Eye (tissue), 1 donor: ENCODE measurements around the gene MRPL14.
A peak's percentile ranks its signal among the peaks of the same experiment; 100 is the strongest.
"Not testable (repeated sequence)": the region's sequence is repeated elsewhere in the genome, so short reads cannot be mapped to it uniquely, and the experiment has no call there.

Experiments
- DNase-seq: peaks from one replicate; pipeline ENCODE4 v3.0.0-alpha.2; 2015

Gene MRPL14

DNA sequence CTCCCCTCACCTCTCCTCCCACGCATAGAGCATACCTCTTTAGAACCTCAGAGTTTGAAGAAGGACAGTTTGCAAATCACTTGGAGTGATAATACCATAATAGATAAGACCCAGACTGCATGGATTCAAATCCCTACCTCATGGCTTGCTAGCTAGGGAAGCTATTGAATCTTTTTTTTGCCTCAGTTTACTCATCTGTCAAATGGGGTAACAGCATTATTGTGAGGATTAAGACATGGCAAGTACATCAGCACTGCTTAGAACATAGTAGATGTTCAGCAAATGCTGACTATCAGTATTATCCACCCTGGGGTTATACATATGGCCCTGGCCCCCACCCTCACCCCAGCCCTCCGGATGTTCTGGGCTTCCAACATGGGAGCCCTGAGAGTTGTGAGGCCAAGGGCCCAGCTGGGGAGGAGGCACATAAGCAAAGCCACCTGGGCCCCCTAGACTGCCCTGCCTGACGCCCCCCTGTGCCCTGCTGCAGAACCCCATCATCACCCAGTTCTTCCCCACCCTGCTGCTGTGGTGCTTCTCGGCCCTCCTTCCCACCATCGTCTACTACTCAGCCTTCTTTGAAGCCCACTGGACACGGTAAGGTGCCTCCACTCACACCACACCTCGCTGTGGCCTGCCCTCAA, 22.2 kb upstream of the MRPL14 start:
- no peak for DNase-seq

DNA sequence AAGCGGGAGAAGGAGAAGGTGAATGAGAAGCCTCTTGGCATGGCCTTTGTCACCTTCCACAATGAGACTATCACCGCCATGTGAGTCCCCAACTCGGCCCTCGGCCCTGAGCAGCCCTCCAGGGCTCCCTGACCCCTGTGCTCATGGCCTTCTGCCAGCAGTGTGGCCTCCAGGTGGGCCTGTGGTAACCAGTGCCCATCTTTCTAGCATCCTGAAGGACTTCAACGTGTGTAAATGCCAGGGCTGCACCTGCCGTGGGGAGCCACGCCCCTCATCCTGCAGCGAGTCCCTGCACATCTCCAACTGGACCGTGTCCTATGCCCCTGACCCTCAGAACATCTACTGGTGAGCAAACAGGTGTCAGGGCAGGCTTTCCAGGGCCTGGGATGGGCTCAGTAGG, 21.1 kb upstream of the MRPL14 start:
- DNase-seq, result no peak

- no peak for DNase-seq
Observed at GRCh38 chr6:44147256-44147655, 20.0 kb upstream of the MRPL14 start.

DNA sequence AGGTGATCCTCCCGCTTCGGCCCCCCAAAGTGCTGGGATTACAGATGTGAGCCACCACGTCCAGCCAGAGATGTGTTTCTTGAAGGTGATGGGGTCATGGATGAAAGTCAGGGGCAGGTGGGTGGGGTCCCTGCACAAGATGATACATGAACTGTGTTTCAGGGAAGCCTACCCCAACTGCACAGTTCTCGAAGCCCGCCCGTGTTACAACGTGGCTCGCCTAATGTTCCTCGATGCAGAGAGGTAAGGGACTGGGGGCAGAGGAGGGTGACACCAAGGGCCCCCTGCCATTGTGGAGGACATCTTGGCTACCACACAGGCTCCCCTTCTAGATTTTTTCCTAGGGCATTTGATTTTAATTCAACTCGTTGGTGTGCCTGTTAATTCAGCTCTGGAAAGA, 19.4 kb upstream of the MRPL14 start:
- DNase-seq, result no peak

- no peak for DNase-seq
Observed at GRCh38 chr6:44145839-44146238, 18.6 kb upstream of the MRPL14 start.

DNA sequence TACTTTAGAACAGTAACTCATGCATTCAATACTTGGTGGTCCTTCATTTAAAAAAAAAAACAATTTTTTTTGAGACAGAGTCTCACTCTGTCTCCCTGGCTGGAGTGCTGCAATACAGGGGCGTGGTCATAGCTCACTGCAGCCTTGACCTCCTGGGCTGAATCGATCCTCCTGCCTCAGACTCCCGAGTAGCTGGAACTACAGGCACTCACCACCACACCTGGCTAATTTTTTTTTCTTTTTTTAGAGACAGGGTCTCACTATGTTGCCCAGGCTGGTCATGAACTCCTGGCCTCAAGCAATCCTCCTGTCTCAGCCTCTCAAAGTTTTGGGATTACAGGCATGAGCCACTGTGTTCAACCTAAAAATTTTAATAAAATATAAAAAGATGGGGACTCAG, 17.3 kb upstream of the MRPL14 start:
- not testable (repeated sequence) for DNase-seq

- no peak for DNase-seq
Observed at GRCh38 chr6:44143731-44144130, 16.5 kb upstream of the MRPL14 start.

DNA sequence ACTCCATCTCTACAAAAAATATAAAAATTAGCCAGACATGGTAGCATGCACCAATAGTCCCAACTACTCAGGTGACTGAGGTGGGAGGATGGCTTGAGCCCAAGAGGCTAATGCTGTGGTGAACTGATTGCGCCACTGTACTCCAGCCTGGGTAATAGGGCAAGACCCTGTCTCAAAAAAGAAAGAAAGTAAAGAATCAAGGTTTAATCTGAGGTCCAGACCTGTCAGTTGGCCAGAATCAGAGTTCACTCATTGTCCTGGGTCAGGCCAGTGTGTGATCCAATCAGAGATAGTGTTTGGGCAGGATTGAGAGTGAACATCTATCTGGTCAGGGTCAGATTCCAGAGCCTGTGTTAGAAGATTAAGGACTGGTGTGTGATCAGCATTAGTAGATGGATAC, 15.6 kb upstream of the MRPL14 start:
- no peak for DNase-seq

DNA sequence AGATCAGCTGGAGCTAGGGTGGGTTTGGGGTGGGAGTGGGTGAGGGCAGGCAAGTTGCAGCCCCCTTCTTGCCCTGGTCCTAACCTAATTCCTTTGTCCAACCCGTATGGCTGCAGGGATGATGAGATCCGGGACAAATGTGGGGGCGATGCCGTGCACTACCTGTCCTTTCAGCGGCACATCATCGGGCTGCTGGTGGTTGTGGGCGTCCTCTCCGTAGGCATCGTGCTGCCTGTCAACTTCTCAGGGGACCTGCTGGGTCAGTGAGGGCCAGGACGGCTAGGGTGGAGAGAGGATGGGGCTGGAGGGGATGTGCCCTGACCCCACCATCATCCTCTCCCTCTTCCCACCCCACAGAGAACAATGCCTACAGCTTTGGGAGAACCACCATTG, 12.1 kb upstream of the MRPL14 start:
- no peak for DNase-seq

DNA sequence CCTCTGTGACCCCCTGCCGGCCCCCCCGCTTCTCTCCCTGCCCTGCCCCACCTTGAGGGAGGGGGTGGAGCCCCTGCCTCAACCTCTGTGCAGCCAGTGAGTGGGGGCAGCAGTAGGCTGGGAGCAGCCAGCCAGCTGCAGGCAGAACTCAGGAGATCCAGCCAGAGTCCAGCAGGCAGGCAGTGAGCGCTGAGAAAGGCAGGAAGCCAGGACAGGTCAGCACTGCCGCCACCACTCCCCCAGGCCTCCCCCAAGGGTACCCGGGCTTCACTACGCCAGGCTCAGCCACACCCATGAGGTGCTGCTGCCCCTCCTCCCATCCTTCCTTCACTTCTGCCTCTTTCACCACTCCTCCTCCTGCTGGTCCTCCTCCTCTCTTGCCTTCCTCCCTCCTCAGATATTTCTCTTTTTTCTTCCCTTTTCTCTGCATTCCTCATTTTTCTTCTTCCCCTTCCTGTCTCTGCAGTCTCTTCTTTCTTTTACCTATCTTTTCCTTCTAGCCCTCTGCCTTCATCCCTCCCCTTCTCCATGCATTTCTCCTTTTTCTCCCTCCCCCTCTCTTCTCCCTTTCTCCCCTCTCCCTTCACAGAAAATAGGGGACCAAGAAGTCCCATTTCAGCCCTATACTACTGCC, 11.6 kb upstream of the MRPL14 start:
- DNase-seq, result no peak

DNA sequence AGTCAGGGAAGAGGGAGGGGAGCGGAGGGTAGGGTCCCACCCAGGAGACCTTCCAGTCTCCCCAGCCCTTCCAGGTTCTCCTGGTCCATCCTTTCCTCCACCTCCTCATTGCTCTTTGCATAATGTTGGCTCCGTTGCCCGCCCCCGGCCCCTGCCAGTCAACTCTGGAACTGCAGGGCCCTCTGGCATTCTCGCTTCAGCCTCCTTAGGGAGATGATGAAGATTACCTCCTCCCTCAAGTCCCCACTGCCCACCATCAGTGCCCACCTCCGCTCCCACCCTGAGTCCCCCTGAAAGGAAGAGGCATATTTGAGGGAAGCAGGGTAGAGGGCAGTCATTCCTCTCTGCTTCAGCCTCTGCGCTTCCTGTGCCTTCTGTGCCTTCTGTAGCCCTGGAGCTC, 8.6 kb upstream of the MRPL14 start:
- no peak for DNase-seq

DNA sequence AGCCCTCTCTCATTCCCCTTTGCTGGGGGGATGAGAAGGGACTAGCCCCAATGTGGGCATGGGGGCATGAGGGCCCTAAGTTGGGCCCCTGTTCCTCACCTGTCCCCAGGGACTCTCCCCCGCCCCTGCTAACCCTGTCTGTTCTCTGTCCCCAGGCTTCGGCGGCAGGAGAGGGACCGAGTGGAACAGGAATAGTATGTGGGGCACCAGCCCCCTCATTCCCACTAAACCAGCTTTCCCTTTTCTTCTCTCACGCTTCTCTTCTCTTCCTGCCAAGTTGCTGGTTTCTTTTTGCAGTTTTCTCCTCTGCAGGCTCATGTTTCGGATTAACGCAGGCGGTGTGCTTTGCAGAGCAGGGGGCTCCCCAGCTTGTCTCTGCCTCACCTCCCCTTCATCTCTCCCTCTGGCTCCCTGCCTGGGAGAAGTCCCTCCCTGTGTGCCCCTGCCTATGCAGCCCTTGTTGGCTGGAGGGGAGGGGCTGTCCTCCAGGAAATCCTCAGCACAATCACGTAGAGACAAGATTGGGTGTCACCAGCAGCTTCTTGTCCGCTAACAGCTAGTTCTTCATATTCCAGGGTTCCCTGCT, 8.0 kb upstream of the MRPL14 start:
- peak; percentile 79 for DNase-seq

GRCh38 chr6:44133981-44134711, 6.9 kb upstream of the MRPL14 start:
- DNase-seq, result no peak

DNA sequence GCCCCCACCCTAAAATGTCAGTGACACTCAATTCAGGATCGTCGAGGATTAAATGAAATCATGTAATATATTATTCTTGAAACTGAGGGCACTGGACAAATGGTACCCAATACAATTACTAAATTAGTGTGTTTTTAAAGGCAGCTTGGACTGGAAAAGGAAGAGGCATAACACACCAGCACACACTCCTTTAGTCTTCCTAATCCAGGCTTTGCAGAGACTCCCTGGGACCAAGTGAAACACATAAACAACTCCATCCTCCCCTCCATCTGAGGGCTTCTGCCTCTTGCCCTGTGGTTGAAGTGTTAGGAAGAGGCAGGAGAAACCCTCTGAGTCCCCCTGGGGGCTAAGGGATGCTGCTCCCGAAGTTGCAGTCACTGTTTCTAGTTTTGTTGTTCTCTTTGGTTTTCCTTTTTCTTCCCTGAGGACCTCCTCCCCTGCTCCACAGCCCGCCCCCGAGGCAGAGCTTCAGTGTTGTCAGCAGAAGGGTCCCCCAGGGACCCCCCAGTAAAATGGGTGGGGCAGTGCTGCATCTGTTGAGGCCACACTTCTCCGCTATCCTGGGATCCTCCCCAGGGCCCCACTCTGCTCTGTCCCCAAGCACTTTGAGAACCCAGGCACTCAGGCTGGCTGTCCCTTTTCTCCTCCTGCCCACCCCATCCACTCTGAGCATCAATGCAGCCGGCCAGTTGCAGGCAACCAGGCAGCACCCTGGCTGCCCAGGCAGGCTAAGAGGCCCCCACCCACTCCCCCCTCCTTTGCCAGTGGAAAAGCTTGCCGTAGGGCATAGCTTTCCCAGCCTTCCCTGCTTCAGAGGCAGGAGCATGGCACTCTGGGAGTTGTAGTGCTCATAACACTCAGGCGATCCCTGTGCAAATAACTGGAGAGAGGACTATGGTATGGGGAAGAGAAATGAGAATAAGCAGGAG, 6.0 kb upstream of the MRPL14 start:
- DNase-seq, result peak; percentile 84

- DNase-seq, result no peak
Observed at GRCh38 chr6:44132476-44132875, 5.2 kb upstream of the MRPL14 start.

- no peak for DNase-seq
Observed at GRCh38 chr6:44131892-44132291, 4.6 kb upstream of the MRPL14 start.

DNA sequence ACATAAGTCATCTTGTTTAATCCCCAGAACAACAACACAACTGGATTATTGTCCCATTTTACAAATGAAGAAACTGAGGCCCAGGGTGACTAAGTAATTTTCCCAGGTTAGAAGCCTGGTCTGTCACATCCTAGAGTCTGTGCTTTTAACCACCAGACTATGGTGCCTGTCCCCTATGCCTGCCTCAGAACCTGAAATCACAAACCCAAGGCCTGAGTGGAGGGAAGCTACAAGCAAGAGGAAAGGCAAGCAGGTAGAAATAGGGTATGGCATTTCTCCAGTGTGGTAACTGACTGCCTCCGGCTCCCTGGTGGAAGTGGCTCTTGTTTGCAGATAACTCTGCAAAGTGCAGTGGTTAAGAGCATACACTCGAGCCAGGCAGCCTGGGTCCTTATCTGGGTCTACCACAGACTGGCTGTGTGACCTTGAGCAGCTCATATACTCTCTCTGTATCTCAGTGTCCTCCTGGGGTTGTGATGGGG, 2.6 kb upstream of the MRPL14 start:
- no peak for DNase-seq

DNA sequence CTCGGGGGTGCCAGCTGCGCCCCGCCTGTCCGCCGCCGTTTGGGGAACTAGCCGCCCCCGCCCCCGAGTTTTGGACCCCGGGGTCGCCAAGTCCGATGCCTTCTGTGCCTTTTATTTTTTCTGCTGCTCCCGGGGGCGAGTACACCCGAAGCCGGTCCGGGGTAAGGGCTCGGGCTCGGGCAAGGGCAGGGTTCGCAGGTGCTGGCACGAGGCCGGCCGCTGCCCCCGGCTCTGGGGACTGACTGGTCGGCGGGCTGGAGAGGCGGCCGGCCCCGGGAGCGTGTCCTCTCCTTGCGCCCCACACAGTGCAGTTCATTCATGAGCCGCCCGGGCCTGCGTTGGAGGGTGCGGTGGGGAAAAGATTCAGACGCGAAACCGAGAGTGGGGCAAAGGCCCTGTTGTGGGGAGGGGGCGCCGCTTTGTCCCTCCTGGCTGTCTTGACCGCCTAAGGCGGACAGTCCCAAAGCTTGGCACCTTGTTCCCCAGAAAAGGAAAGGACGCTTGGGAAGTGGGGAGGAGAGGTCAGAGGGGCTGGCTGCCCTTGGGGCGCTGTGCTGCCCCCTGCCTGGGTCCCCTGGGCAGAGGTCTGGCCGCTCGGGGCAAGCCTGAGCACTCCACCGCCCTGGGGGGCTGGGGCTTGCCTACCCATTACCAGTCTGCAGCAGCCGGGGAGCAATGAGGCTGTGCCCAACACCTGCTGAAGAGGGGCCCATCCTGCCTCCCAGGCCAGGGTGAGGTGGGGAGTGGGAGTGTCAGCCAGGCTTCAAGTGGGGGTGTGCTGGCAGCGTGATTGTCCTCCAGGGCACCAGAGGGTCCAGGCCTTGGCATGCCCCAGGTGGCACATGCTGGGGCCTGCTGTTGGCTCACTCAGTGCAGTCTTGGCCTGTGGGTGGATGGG, 1.0 kb upstream of the MRPL14 start:
- DNase-seq, result peak; percentile 59

DNA sequence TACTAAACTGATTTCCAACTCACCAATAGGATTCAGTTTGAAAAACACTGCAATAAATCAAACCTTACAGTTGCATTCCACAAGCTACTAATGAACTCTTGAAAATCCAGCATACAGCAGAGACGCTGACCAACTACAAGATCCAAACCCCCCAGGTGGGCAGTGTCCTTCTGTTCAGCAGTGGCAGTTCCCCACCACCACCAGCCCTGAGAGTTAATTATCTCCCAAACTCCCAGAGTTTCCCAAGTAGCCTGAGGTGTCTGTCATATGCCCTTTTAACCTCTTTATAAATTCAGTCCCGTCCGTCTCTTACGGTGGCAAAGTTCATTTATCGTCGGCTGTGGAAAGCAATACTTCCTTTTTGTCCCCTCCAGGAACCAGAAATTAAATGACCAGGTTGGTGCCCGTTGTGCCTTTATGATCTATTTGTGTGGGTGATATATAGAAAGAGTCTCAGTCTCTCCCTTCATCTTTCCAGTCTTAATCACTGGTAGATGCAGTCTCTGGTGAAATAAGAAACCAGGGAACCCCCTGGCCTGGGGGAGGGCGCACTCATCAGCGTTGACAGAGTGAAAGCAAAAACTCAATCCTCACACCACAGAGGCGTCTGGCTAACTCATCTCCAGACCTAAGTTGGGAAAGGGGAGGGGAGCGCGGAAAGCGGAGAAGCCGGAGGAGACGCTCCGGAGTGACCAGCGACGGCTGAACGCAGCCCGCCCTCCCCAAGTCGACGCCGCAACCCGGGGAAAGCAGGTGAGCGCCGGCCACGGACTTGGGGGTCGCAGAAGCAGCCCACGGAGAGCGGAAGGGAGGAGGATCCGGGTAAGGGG, 717 bp downstream of the MRPL14 start:
- peak; percentile 77 for DNase-seq

DNA sequence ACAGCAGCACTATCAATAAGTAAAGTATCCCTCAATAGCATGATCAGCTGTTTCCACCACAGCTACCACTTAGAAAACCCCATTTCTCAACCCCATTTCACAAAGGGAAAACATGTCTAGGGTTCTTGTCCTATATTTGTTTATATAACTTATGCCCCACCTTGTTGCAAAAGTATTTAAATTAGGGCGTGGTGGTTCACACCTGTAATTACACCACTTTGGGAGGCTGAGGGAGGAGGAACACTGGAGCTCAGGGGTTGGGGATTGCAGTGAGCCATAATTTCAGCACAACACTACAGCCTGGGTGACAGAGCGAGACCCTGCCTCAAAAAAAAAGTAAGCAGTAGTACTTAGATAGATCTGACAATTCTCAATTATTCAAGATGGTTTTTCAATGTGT, 3.7 kb downstream of the MRPL14 start:
- no peak for DNase-seq

DNA sequence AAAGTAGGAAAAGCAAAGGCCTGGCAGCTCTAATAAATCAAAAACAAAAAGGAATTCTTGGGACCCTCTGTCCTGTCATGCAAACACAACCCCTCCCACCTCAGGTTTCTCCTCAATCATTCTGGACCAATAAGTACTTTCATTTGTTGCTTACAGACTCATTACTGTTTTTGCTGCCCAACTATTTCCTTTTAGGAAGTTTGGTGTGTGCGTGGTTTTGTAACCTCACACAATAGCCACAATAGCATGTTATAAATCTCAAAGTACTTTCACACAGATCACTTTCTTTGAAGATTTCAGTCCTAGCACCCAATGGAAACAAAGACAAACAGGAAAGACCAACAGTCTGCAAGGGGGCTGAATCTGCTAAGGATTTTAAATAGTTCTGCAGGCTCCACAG, 4.5 kb downstream of the MRPL14 start:
- no peak for DNase-seq
